Neuronal stem cell (in vitro differentiated cells): Measurements from ENCODE around the gene AMIGO2.

Experiments used
- DNase-seq: peaks from one replicate; pipeline ENCODE4 v3.0.0-alpha.2; 2013; ENCODE audit warnings: low spot score
- H2AFZ ChIP-seq: one replicate; pipeline ENCODE4 v1.6.1; 2013; ENCODE audit warnings: mild to moderate bottlenecking, low read length, inconsistent platforms
- H2AK5ac ChIP-seq: 2 replicates; pipeline ENCODE4 v1.6.1; 2013; ENCODE audit warnings: low read depth, mild to moderate bottlenecking, inconsistent platforms, low read length, moderate library complexity, mixed read lengths
- H2BK120ac ChIP-seq: 2 replicates; pipeline ENCODE4 v1.6.1; 2013; ENCODE audit warnings: low read depth, mild to moderate bottlenecking, inconsistent platforms, low read length, moderate library complexity, mixed read lengths
- H2BK12ac ChIP-seq: one replicate; pipeline ENCODE4 v1.6.1; 2013; ENCODE audit warnings: low read length, inconsistent platforms
- H2BK15ac ChIP-seq: 2 replicates; pipeline ENCODE4 v1.6.1; 2013; ENCODE audit warnings: mild to moderate bottlenecking, low read length, inconsistent platforms, mixed read lengths
- H2BK5ac ChIP-seq: one replicate; pipeline ENCODE4 v1.6.1; 2013; ENCODE audit warnings: inconsistent platforms, mild to moderate bottlenecking, low read length, moderate library complexity
- H3K14ac ChIP-seq: one replicate; pipeline ENCODE4 v1.6.1; 2013; ENCODE audit warnings: low read length, inconsistent platforms
- H3K18ac ChIP-seq: 2 replicates; pipeline ENCODE4 v1.6.1; 2013; ENCODE audit warnings: low read length, inconsistent platforms
- H3K23ac ChIP-seq: 2 replicates; pipeline ENCODE4 v1.6.1; 2013; ENCODE audit warnings: low read depth, mild to moderate bottlenecking, mixed read lengths, low read length, inconsistent platforms; ENCODE audit not compliant: poor library complexity
- H3K27ac ChIP-seq: replicated peaks from 3 replicates; pipeline ENCODE4 v1.5.1; 2013; ENCODE audit warnings: low read length, inconsistent platforms
- H3K27me3 ChIP-seq, 3 experiments: 2 replicates each; pipeline ENCODE4 v1.6.1; 2013; ENCODE audit warnings: low read length in 3 of 3, mild to moderate bottlenecking in 2 of 3, inconsistent platforms in 1 of 3, low read depth in 1 of 3, mixed read lengths in 1 of 3, moderate library complexity in 1 of 3; ENCODE audit not compliant: control insufficient read depth in 3 of 3, insufficient read depth in 3 of 3
- H3K36me3 ChIP-seq, 2 donors: replicated peaks in 1 of 2; 2 replicates each; pipeline ENCODE4 v1.6.1; 2013; ENCODE audit warnings: low read length in 2 of 2; ENCODE audit not compliant: control insufficient read depth in 2 of 2, insufficient read depth in 2 of 2
- H3K4ac ChIP-seq: 2 replicates; pipeline ENCODE4 v1.6.1; 2013; ENCODE audit warnings: inconsistent platforms, mild to moderate bottlenecking, low read length, moderate library complexity
- H3K4me1 ChIP-seq, 2 donors: 1 replicate in 1 of 2; 2 replicates in 1 of 2; pipeline ENCODE4 v1.6.1; 2013; ENCODE audit warnings: low read length in 2 of 2, low read depth in 1 of 2; ENCODE audit not compliant: control insufficient read depth in 2 of 2, insufficient read depth in 1 of 2
- H3K4me2 ChIP-seq: one replicate; pipeline ENCODE4 v1.6.1; 2013; ENCODE audit warnings: mild to moderate bottlenecking, low read length, inconsistent platforms; ENCODE audit not compliant: insufficient read depth, poor library complexity, severe bottlenecking
- H3K4me3 ChIP-seq, 2 donors: 2 replicates each; pipeline ENCODE4 v1.5.1; 2013; ENCODE audit warnings: low read length in 2 of 2, mild to moderate bottlenecking in 2 of 2, inconsistent platforms in 1 of 2, moderate library complexity in 1 of 2
- H3K79me1 ChIP-seq: one replicate; pipeline ENCODE4 v1.6.1; 2013; ENCODE audit warnings: low read depth, mild to moderate bottlenecking, inconsistent platforms, low read length, moderate library complexity
- H3K9ac ChIP-seq: one replicate; pipeline ENCODE4 v1.6.1; 2013; ENCODE audit warnings: mild to moderate bottlenecking, low read depth, low read length, inconsistent platforms; ENCODE audit not compliant: poor library complexity
- H3K9me3 ChIP-seq, 2 donors: replicated peaks in 1 of 2; 2 replicates each; pipeline versions ENCODE3 to v1.6.1; 2013; ENCODE audit warnings: low read length in 2 of 2, mild to moderate bottlenecking in 2 of 2, inconsistent platforms in 1 of 2, low read depth in 1 of 2, mixed read lengths in 1 of 2, moderate library complexity in 1 of 2; ENCODE audit not compliant: control insufficient read depth in 2 of 2, insufficient read depth in 1 of 2
- H4K8ac ChIP-seq: one replicate; pipeline ENCODE4 v1.6.1; 2013; ENCODE audit warnings: low read depth, mild to moderate bottlenecking, inconsistent platforms, low read length, moderate library complexity
- H4K91ac ChIP-seq: one replicate; pipeline ENCODE4 v1.6.1; 2013; ENCODE audit warnings: low read length, low read depth, mild to moderate bottlenecking, inconsistent platforms; ENCODE audit not compliant: poor library complexity
- WGBS, 2 donors: extraction: QIAGEN DNeasy Blood & Tissue Kit; methylation state at CpG; one replicate each; pipeline ENCODE4 v1.1.7; 2013; ENCODE audit warnings: missing lambda C conversion rate in 2 of 2, mixed read lengths in 1 of 2; ENCODE audit not compliant: insufficient read length in 2 of 2, insufficient replicate concordance in 1 of 2; ENCODE audit errors: extremely low coverage in 2 of 2; 5-methylcytosine and 5-hydroxymethylcytosine counted together

The AMIGO2 gene

GRCh38 chr12:47080725-47081502 lies 1.2 kb upstream of the AMIGO2 start:
- H3K27ac ChIP-seq, result no peak overlapping the region
- H3K18ac ChIP-seq, result peak overlapping the region; percentile 84
- H3K9ac ChIP-seq, result peak overlapping the region; percentile 15
- H3K79me1 ChIP-seq, result no peaks in the 10 kb centered on the region
- no peaks in the 10 kb centered on the region for H3K9me3 ChIP-seq
- H3K4me1 ChIP-seq, result peaks cover 0 to 5% of the 10 kb centered on the region in 2 donors
- peak overlapping the region in 1 of 2 donors; percentile 55 for H3K4me3 ChIP-seq
- H2AFZ ChIP-seq, result peak overlapping the region; percentile 85
- H2BK15ac ChIP-seq, result no peak overlapping the region
- H2BK120ac ChIP-seq, result no peak overlapping the region
- no peak for DNase-seq
- no peaks in the 10 kb centered on the region for H3K36me3 ChIP-seq
- H4K8ac ChIP-seq, result peak overlapping the region; percentile 26
- H2AK5ac ChIP-seq, result no peak overlapping the region
- H2BK5ac ChIP-seq, result no peak overlapping the region
- H2BK12ac ChIP-seq, result no peak overlapping the region
- WGBS, 2 donors, result no CpG with 5 or more reads among the region's 26 CpGs
- H3K4me2 ChIP-seq, result peak overlapping the region; percentile 96
- H3K27me3 ChIP-seq, result peaks cover 0 to 60% (median 19%) of the 10 kb centered on the region in 3 experiments
- H3K14ac ChIP-seq, result no peak overlapping the region
- no peak overlapping the region for H3K4ac ChIP-seq
- H4K91ac ChIP-seq, result no peak overlapping the region
- no peak overlapping the region for H3K23ac ChIP-seq

DNA sequence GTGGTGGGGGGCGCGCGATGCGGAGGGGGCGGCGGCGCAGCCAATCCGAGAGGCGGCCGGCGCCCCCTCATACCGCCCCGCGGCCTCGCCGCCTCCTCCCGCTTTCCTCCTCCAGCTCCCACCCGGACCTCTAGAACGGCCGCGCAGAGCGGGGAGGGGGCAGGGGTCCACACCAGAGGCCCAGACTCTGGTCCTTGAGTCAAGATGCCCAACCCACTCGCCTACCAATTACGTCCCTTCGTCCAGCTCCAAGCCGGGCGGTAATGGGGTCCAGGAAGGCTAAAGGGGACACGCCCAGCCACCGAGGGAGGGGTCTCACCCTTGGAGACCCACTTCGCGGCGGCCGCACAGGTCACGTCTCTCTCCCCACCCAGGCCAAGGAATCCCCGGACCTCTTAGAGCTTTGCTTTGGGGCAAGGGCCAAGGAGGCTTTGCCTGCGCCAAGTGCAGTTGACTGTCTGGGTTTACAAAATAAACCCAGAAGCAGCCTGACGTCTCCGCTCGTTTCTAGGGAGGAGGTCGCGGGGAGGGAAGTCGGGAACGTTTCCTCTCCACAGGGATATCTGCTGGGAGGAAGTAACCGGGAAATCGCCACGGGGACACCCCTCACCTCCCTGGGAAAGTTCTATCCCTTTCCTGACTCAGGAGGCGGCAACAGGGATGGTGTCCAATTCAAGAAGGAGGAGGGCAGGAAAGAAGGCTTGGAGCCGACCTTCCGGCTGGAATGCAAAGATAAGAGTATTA lies 394 bp upstream of the AMIGO2 start:
- no peak overlapping the region for H3K4ac ChIP-seq
- no peak overlapping the region for H4K8ac ChIP-seq
- H3K27ac ChIP-seq, result no peak overlapping the region
- peak overlapping the region; percentile 62 for H2BK15ac ChIP-seq
- H2AFZ ChIP-seq, result peak overlapping the region; percentile 85
- peaks cover 0 to 5% of the 10 kb centered on the region in 2 donors for H3K4me1 ChIP-seq
- no peaks in the 10 kb centered on the region for H3K9me3 ChIP-seq
- H2AK5ac ChIP-seq, result no peak overlapping the region
- H3K27me3 ChIP-seq, result peaks cover 0 to 63% (median 19%) of the 10 kb centered on the region in 3 experiments
- peak overlapping the region; percentile 58 for H3K23ac ChIP-seq
- H3K18ac ChIP-seq, result peak overlapping the region; percentile 85
- DNase-seq, result peak; percentile 46
- peak overlapping the region; percentile 75 for H2BK120ac ChIP-seq
- no peak overlapping the region for H2BK5ac ChIP-seq
- peak overlapping the region; percentile 35 to 89 for H3K4me3 ChIP-seq
- no peak overlapping the region for H4K91ac ChIP-seq
- no CpG with 5 or more reads among the region's 49 CpGs for WGBS, 2 donors
- H3K14ac ChIP-seq, result no peak overlapping the region
- H3K36me3 ChIP-seq, result no peaks in the 10 kb centered on the region
- no peak overlapping the region for H2BK12ac ChIP-seq
- no peaks in the 10 kb centered on the region for H3K79me1 ChIP-seq
- H3K9ac ChIP-seq, result peak overlapping the region; percentile 64
- H3K4me2 ChIP-seq, result peak overlapping the region; percentile 96

DNA sequence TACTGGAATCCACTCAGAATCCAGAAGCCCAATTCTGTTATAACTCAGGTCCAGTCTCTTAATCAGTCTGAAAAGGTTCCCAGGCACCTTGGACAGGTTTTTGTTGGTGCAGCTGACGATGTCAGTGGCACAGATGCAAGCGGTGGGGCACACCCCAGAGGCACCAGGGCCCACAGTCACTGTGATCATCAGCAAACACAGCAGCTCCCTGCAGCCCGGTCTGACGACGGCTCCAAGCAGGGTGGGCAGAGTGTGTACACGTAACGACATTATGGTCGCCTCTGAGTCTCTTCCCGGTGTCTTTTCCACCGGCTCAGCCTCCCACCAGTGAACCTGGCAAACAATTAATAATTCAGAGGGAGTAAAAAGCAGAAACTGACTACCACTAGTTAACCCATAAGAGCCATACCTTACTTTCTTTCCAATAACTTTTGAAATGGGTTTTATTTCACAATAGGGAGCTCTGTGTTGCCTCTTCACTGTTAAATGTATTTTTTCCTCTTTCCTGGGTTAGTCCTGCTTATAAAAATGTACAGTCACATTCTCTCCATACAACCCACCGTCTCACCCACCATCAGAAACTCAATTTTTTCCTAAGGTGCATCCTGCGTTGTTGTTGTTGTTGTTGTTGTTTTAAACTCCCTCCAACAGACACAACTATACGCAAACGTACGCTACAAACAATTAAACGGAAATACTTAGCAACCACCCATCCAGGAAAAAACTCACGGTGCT lies 859 bp downstream of the AMIGO2 start:
- WGBS, 2 donors, result no CpG with 5 or more reads among the region's 17 CpGs
- Histone ChIP-seq H3K4me3 (peak overlapping the region; percentile 35 to 89), H2BK5ac (no peak overlapping the region), H3K4me1 (peaks cover 0 to 2% of the 10 kb centered on the region in 2 donors), H4K91ac (no peak overlapping the region), H2AK5ac (no peak overlapping the region), H2BK120ac (peak overlapping the region; percentile 75), H3K23ac (peak overlapping the region; percentile 77), H2AFZ (peak overlapping the region; percentile 85), H3K36me3 (no peaks in the 10 kb centered on the region), H2BK15ac (no peak overlapping the region), H3K9ac (no peak overlapping the region), H3K4ac (no peak overlapping the region), H3K9me3 (no peaks in the 10 kb centered on the region), H4K8ac (no peak overlapping the region), H2BK12ac (no peak overlapping the region), H3K4me2 (peak overlapping the region; percentile 96), H3K79me1 (no peaks in the 10 kb centered on the region), H3K27ac (no peak overlapping the region), H3K14ac (no peak overlapping the region), H3K18ac (no peak overlapping the region), H3K27me3 (peaks cover 0 to 63% (median 19%) of the 10 kb centered on the region in 3 experiments)
- DNase-seq, result no peak
